ENCODE data around the gene GPSM1. TPM values are rescaled to one million over a fixed set of nuclear protein-coding genes. Genes with fewer than 3 reads are reported as not detected.
A peak's percentile ranks its signal among the peaks of the same experiment; 100 is the strongest.

GPSM1 gene
- total RNA-seq, 1 experiment from 2014 or later, result 24.7 TPM

DNA sequence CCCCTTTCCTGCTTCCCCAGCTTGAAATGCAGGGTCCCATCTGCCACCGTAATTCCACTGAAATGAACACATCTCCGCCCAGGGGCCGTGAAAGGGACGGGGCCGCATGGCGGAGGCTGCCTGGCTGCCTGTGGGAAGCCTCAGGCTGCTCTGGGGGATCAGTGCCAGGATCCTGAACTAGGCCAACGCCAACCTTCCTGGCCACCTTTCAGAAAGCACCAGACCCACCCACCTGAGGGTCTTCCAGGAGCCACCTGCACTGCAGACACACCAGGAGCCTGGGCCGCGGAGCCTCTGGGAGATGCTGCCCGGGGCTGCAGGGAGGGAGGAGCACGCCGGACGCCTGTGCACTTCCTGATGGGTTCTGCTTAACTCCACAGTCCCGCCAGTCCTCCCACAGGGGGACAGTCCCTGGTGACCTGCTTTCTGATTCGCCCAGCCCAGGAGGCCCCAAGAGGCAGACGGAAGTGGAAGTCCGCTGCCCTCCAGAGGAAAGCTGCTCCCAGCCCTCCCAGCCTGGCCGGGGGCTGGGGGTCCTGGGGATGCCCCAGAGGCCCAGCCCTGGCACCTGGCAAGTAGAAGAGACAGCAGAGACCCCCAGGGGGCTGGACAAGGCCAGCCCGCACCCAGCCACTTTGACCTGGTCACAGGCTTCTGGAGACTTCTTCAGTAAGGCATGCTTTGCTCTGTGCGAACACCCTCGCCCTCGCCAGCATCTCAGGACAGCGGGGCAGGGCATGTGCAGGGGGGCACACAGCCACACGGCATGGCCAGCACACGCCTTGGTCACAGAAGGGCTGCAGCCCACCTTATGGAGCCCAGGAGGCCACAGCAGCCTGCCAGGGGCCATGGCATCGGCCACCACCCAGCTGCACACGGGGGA lies 46.2 kb downstream of the GPSM1 start, which contains the start of gene CARD9:
TSS of gene CARD9 (minus strand) at position 370 of the 883 bp plus-strand sequence. CDS start 1,591 bp downstream, outside the sequence.
- Mint-ChIP-seq H3K9me3 (no peaks in the 10 kb centered on the region), H3K27me3 (ENCODE audit: low read depth) (no peaks in the 10 kb centered on the region), H3K4me3 (no peak within 1 kb of the TSS), H3K4me1 (peaks cover 0 to 5% of the 10 kb centered on the region in 2 experiments; a peak in 1 of 4 replicates), H3K36me3 (ENCODE audit: insufficient read depth in 1 of 3, low read depth in 3 of 3) (peaks cover 0 to 14% (median 6%) of the 10 kb centered on the region in 3 experiments; a peak in 4 of 7 replicates), H3K27ac (peak within 1 kb of the TSS in 1 of 3 experiments; percentile 44; a peak in 3 of 7 replicates)
- no peaks in the 10 kb centered on the region for H3K79me1 ChIP-seq (ENCODE audit: insufficient read depth, low read depth, low read length, poor library complexity, severe bottlenecking)
- no peak within 1 kb of the TSS for H3K4me2 ChIP-seq (ENCODE audit: insufficient read depth, insufficient read length, low read length)
- TF ChIP-seq, protein P1, sequence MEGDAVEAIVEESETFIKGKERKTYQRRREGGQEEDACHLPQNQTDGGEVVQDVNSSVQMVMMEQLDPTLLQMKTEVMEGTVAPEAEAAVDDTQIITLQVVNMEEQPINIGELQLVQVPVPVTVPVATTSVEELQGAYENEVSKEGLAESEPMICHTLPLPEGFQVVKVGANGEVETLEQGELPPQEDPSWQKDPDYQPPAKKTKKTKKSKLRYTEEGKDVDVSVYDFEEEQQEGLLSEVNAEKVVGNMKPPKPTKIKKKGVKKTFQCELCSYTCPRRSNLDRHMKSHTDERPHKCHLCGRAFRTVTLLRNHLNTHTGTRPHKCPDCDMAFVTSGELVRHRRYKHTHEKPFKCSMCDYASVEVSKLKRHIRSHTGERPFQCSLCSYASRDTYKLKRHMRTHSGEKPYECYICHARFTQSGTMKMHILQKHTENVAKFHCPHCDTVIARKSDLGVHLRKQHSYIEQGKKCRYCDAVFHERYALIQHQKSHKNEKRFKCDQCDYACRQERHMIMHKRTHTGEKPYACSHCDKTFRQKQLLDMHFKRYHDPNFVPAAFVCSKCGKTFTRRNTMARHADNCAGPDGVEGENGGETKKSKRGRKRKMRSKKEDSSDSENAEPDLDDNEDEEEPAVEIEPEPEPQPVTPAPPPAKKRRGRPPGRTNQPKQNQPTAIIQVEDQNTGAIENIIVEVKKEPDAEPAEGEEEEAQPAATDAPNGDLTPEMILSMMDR (conservative IDR thresholded peaks at IDR 0.05), result no peak
- DNase-seq, result no peak
- H3K79me2 ChIP-seq (ENCODE audit: insufficient read depth, low read length), result no peaks in the 10 kb centered on the region
- no peak within 1 kb of the TSS for H3K9ac ChIP-seq (ENCODE audit: extremely low read depth, insufficient read length, low read length)
- H3K23me2 ChIP-seq (ENCODE audit: insufficient read length, low read depth, low read length, poor library complexity, severe bottlenecking), result no peaks in the 10 kb centered on the region
- no peak within 1 kb of the TSS for H3K4ac ChIP-seq (ENCODE audit: low read depth, low read length)
- no peaks in the 10 kb centered on the region for H3K4me1 ChIP-seq (ENCODE audit: insufficient read depth, low read length)
- H4K20me1 ChIP-seq (ENCODE audit: control insufficient read depth, insufficient read depth, insufficient read length), result no peaks in the 10 kb centered on the region
- no peaks in the 10 kb centered on the region for H3K9me3 ChIP-seq (ENCODE audit: control insufficient read depth, low read depth, low read length)
- no peak within 1 kb of the TSS; the same call in 1 of the 2 replicates for H3K14ac ChIP-seq (ENCODE audit: insufficient read depth, low read length)
- no peak within 1 kb of the TSS for H3K23ac ChIP-seq (ENCODE audit: insufficient read length, low read depth, low read length)
- no peak within 1 kb of the TSS for H2BK120ac ChIP-seq (ENCODE audit: low read depth, low read length, poor library complexity, severe bottlenecking)
- no peak within 1 kb of the TSS for H4K91ac ChIP-seq (ENCODE audit: insufficient read length, low read depth, low read length)
- no CpG with 5 or more reads among the region's 27 CpGs for WGBS (ENCODE audit: extremely low coverage, insufficient read length, low lambda C conversion rate)
- H3K27ac ChIP-seq (ENCODE audit: insufficient read length, low read depth, low read length), result no peak within 1 kb of the TSS
- no peak within 1 kb of the TSS for H3K18ac ChIP-seq (ENCODE audit: insufficient read length, low read depth, low read length)
- no peak within 1 kb of the TSS for H2AFZ ChIP-seq (ENCODE audit: low read length)
- H3T11ph ChIP-seq (ENCODE audit: low read length), result no peak within 1 kb of the TSS
- no peak within 1 kb of the TSS for H2BK20ac ChIP-seq (ENCODE audit: low read depth, low read length, poor library complexity, severe bottlenecking)
- no peak within 1 kb of the TSS for H2BK12ac ChIP-seq (ENCODE audit: insufficient read length, low read depth, low read length)
- H3K56ac ChIP-seq (ENCODE audit: insufficient read length, low read depth, low read length), result no peak within 1 kb of the TSS
- H4K8ac ChIP-seq (replicated peaks; ENCODE audit: insufficient read length, low read depth, low read length), result no peak within 1 kb of the TSS
- H3K27me3 ChIP-seq (ENCODE audit: insufficient read depth, low read length), result no peaks in the 10 kb centered on the region
- no peak within 1 kb of the TSS for H2BK5ac ChIP-seq (ENCODE audit: insufficient read length, low read length)
- no peak within 1 kb of the TSS for H4K5ac ChIP-seq (ENCODE audit: insufficient read length, low read depth, low read length)
- H2BK15ac ChIP-seq (ENCODE audit: low read depth, low read length), result no peak within 1 kb of the TSS
- no peak within 1 kb of the TSS for H2AK5ac ChIP-seq (ENCODE audit: insufficient read length, low read length)
